DMS53 (cell line): ENCODE results near the gene ABCB9.
"Not testable (repeated sequence)": the region's sequence is repeated elsewhere in the genome, so short reads cannot be mapped to it uniquely, and the experiment has no call there.

ENCODE experiments used
- DNase-seq: peaks from one replicate; lab custom pipeline; 2025; lab: John Stamatoyannopoulos, UW

Gene ABCB9

GRCh38 chr12:122963941-122964265, 2.4 kb downstream of the ABCB9 start:
- no peak for DNase-seq

- no peak for DNase-seq
Observed at GRCh38 chr12:122961531-122962329, 4.5 kb downstream of the ABCB9 start.

- no peak for DNase-seq
Observed at GRCh38 chr12:122960193-122960569, 6.1 kb downstream of the ABCB9 start.

- no peak for DNase-seq
Observed at GRCh38 chr12:122959566-122960192, 6.6 kb downstream of the ABCB9 start.

GRCh38 chr12:122958198-122958888, 7.9 kb downstream of the ABCB9 start:
- DNase-seq, result no peak

- DNase-seq, result no peak
Observed at GRCh38 chr12:122956035-122956434, 10.2 kb downstream of the ABCB9 start.

- DNase-seq, result no peak
Observed at GRCh38 chr12:122955156-122955555, 11.1 kb downstream of the ABCB9 start.

- DNase-seq, result peak; percentile 84
Observed at GRCh38 chr12:122951979-122952892, 14.0 kb downstream of the ABCB9 start.

- DNase-seq, result peak; percentile 62
Observed at GRCh38 chr12:122951406-122951805, 14.9 kb downstream of the ABCB9 start.

GRCh38 chr12:122949816-122950675, 16.2 kb downstream of the ABCB9 start:
- no peak for DNase-seq

- no peak for DNase-seq
Observed at GRCh38 chr12:122949405-122949804, 16.9 kb downstream of the ABCB9 start.

- no peak for DNase-seq
Observed at GRCh38 chr12:122948605-122949004, 17.7 kb downstream of the ABCB9 start.

- no peak for DNase-seq
Observed at GRCh38 chr12:122947352-122947792, 18.9 kb downstream of the ABCB9 start.

GRCh38 chr12:122946690-122947341, 19.4 kb downstream of the ABCB9 start:
- DNase-seq, result peak; percentile 82

GRCh38 chr12:122944605-122945592, 21.4 kb downstream of the ABCB9 start:
- DNase-seq, result no peak

GRCh38 chr12:122943196-122943595, 23.1 kb downstream of the ABCB9 start:
- DNase-seq, result no peak

- no peak for DNase-seq
Observed at GRCh38 chr12:122942637-122943036, 23.6 kb downstream of the ABCB9 start.

GRCh38 chr12:122941351-122941750, 24.9 kb downstream of the ABCB9 start:
- DNase-seq, result not testable (repeated sequence)

- no peak for DNase-seq
Observed at GRCh38 chr12:122939125-122939524, 27.1 kb downstream of the ABCB9 start.
